Erythroblast (primary cell): ENCODE results near the gene CLMN.
A peak's percentile ranks its signal among the peaks of the same experiment; 100 is the strongest.
"Not testable (repeated sequence)": the region's sequence is repeated elsewhere in the genome, so short reads cannot be mapped to it uniquely, and the experiment has no call there.

ENCODE experiments used
- DNase-seq, 2 experiments: peaks; one replicate each; lab custom pipeline; 2025; lab: John Stamatoyannopoulos, UW
- GATA1 ChIP-seq: IDR thresholded peaks from 2 replicates; pipeline ENCODE4 v1.6.1; 2011; ENCODE audit warnings: low read depth, mild to moderate bottlenecking, control low read depth, low read length, moderate library complexity
- POLR2A ChIP-seq: IDR thresholded peaks from 2 replicates; pipeline ENCODE4 v1.6.1; 2011; ENCODE audit warnings: mild to moderate bottlenecking, low read length

CLMN gene

DNA sequence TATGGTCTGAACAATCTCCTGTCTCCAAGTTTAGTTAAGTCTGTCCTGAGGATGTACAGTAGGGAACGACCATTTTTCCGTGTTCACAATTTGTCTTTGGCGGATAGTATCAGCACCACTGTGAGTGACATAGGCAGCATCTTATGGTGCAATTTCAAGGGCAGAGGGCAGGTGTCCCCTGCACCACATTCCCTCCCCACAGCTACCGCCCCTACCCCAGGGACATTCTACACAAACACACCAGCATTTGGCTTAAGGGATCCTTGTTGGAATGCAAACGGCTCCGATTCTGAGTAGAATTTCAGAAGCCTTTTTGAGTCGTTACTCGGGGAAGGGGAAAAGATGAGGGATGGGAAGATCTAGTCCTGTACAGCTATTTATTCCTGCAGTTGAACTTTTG lies 137.3 kb downstream of the CLMN start:
- TF ChIP-seq POLR2A: no peak
- TF ChIP-seq GATA1: no peak

DNA sequence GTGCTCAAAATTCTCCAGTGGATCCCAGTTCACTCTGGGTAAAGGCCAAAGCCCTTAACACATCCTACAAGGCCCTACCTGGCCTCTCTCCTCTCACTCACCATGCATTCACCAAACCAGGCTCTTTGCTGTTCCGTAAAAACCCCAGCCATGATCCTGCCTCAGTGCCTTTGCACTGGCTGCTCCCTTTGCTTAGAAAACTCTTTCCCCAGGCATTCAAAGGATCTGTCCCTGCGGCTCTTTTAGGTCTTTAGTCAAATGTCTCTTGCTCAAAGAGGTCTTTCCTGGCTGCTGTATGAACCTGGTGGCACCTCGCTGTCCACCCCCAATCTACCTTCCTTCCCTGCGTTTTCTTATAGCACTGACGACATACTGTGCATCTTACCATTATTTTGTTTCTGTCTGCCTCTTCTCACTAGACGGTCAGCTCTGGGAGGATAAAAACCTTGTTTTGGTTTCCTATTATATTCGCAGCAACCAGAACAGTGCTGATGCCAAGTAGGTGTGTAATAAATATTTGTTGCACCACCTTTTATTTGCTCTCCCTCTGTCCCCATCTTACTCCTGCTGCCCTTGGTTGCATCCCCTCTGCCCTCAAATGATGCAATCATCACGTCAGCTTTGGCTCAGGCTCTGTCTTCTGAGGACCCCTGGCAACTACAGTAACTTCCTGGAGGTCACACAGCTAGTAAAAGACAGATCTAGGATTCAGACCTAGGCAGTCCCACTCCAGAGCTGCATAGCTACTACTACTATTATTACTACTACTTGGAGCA lies 138.6 kb downstream of the CLMN start:
- DNase-seq: no peak
- no peak for TF ChIP-seq POLR2A
- no peak for TF ChIP-seq GATA1

More for the DNA sequence above, 137.3 kb downstream of the CLMN start:
- DNase-seq: no peak

DNA sequence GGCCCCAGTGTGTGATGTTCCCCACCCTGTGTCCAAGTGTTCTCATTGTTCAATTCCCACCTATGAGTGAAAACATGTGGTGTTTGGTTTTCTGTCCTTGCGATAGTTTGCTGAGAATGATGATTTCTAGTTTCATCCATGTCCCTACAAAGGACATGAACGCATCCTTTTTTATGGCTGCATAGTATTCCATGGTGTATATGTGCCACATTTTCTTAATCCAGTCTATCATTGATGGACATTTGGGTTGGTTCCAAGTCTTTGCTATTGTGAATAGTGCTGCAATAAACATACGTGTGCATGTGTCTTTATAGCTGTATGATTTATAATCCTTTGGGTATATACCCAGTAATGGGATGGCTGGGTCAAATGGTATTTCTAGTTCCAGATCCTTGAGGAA lies 144.0 kb downstream of the CLMN start:
- not testable (repeated sequence) for DNase-seq

DNA sequence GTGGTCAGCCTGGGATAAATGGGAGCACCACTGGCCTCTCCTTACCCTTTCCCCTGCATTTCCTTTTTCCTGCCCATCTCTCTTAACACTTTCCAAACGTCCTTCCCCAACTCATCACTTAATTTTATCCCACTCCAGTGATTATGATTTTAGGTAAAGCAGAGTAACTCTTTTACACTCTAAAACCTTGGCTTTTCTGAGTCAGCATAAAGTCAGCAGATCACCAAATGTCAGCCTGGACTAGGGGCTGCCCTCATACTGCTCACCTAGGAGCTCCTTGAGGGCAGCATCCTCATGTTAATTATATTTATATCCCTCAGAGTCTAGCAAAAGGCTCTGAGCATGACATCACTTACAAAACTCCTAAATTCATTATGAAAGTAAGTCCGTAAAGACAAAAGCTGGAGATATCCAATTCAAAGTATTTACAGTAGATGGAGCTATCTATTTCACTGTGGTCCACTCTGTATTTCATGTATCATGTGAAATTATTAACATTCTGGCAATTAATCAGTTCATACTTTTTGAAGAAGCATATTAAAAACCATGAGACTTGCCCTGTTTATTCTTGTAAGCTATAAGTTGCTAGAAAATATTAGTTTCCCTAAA lies 145.4 kb downstream of the CLMN start:
- DNase-seq: no peak
- TF ChIP-seq GATA1: no peak
- no peak for TF ChIP-seq POLR2A

DNA sequence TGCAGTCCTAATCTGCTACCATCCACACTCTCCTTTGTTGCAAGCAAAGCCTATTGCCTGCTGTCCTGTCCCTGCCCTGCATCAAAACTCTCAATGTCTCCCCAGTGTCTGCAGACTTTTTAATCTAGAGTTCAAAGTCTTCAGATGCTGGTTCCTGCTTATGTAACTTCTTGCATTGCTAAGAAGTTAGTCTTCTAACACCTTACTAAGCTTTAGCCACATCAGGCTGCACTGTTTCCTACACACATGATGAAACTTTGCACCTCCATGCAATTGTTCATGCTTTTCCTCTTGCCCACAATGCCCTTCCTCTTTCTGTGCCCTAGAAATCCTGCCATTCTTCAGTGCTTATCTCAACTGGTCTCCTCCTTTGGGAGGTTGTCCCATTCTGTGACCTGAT lies 146.2 kb downstream of the CLMN start:
- no peak for TF ChIP-seq GATA1
- no peak for TF ChIP-seq POLR2A
- no peak for DNase-seq

DNA sequence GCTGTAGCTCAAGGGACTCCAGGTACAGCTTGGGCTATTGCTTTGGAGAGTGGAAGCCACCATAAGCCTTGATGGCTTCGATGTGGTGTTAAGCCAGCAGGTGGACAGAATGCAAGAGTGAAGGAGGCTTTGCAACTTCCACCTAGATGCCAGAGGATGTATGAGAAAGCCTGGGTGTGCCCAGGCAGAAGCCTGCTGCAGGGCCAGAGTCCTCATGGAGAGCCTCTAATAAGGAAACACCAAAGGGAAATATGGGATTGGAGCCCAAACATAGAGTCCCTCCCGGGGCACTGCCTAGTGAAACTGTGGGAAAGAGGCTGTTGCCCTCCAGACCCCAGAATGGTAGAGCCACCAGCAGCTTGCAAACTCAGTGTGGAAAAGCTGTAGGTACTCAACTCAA lies 152.5 kb downstream of the CLMN start:
- TF ChIP-seq GATA1 (no peak), POLR2A (no peak)
- no peak for DNase-seq

DNA sequence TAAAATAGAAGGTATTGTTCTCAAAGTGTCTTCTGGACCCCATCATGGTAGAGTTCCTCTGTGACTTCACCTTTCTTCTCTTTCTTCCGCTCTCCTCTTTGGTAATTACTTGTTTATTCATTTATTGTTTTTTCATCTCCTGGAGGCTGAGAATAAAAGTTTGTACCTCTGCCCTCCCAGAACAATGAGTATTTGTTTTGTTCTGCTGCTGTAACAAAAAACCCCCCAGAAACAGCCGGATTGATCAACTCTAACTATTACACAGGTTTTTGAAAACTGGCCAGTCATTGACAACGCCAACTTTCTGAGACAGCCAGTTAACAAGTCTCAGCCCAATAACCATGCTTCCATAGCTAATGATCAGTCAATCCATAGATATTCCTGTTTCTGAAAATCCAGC lies 154.2 kb downstream of the CLMN start:
- TF ChIP-seq GATA1 (no peak), POLR2A (no peak)
- no peak for DNase-seq

DNA sequence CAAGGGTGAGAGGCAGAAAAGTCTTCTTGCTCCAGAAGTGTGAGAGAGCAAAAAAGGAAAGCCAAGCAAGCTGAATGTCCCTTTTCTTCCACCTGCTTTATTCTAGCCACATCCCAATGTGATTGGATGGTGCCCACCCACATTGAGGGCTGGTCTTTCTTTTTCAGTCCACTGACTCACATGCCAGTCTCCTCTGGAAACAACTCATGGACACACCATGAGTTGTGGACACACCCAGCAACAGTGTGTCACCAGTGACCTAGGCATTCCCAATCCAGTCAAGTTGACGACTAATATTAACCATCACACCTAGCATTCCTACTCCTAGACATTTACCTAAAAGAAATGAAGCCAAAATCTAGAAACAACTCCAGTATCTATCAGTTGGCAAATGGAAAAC lies 155.2 kb downstream of the CLMN start:
- TF ChIP-seq POLR2A (no peak), GATA1 (no peak)
- no peak for DNase-seq

DNA sequence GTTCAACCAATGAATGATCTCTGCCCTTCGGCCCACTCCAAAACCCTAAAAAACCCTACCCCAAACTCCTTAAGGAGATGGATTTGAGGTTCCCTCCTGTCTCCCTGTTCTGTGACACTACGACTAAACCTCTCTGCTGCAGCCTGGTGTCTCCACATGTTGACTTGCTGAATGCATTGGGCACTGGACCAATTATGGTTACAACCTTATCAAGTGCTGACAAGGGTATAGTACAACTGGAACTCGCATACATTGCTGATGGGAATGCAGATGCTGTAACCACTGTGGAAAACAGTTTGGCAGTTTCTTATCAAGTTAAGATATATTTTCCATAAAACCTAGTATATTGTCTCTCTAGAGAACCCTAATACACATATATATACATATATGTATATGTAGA lies 156.0 kb downstream of the CLMN start:
- peak; percentile 41 to 69 for DNase-seq
- no peak for TF ChIP-seq POLR2A
- no peak for TF ChIP-seq GATA1

DNA sequence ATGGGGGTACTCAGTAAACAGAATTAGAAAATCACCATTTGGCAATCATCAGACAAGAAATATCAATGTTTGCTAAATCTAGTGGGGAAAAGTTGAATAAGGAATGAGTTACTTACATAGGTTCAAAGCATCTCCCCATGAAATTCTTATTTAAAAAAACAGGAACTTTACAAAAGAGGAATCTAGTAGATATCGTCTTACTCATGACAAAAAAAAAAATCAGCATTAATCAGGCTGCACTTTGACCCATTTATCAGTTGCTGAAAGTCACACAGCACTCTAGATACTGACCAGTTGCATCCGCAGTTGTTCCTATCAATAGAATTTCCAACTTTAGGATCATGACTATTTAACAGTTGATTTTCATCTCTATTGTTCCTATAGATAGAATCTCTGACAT lies 156.6 kb downstream of the CLMN start:
- no peak for DNase-seq
- TF ChIP-seq GATA1: no peak
- no peak for TF ChIP-seq POLR2A

DNA sequence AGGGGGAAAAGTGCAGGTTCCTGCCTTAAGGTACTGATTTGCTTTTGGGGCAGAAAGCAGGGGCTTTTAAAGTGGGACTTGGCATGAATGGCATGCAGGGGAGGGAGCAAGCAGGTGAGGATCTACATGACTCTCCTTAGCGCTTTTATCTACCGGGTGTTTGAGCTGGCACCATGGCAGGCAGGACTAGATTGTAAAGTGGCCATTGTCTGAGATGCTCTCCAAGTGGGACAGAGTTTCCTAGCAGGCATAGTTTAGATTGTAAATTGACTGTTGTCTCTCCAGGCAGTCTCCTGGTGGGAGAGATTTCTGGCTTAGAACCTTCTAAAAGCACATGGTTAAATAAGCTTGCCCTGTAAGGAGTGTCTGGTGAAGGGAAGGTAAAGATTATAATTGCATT lies 157.1 kb downstream of the CLMN start:
- TF ChIP-seq GATA1 (no peak), POLR2A (no peak)

DNA sequence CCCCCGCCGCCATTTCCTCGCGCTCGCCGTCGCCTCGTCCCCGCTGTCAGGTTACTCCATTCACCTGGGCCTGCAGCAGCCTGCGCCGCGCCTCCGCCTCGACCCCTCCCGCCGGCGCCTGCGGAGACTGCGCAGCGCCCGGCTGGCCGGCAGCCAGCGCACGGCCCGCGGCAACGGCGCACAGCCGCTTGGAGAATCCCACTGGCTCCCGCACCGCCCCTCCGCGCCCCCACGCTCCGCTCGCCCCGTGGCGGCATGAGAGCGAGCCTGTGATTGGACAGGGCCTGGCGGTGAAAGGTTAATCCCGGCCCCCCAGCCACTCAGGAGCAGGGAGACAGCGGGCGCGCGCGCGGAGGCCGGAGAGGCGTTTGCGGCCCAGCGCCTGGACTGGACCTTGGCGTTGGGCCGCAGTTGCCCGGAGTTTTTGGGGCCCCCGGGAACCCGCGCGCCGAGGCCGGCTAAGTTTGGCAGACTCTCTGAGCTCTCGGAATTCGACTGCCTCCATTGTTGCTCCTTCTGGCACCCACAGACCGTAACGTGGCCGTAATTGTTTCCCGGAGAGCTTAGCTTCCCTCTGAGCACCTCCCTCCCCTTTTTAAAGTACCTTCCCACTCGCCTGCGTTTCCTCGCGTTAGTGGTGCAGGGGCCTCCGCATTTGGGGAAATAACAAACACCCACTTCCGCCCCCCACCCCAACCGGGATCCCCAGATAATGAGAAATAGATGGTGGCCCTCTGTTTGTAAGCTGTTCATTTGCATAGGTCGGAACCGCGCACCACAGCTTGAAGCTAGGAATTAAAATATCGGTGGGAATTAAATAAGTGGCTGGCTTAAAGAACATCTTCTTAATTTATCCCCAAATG lies 162.2 kb downstream of the CLMN start, which contains the start of gene DICER1:
Gene DICER1 (minus strand): TSS at position 203 of the 863 bp plus-strand sequence. CDS start 24,071 bp downstream, outside the sequence.
- TF ChIP-seq POLR2A: peak; percentile 61
- TF ChIP-seq GATA1: no peak
- DNase-seq: peak; percentile 94 to 97

More for the DNA sequence above, 157.1 kb downstream of the CLMN start:
- DNase-seq: no peak

DNA sequence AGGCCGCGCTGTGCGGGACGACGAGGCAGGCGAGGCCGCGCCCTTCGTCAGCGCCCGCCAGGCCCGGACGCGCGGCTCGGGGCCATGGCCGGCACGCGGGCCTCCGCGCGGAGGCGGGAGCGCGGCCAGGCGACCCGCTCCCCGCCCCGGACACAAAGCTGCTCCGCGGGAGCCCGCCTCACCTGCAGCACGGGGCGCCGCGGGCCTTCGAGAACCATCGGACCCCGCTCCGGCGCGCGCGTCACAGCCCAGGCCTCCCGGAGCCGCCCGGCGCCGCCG lies 162.7 kb downstream of the CLMN start:
- peak; percentile 75 to 82 for DNase-seq
- no peak for TF ChIP-seq GATA1
- no peak for TF ChIP-seq POLR2A
